T-helper 2 cell treated with Interferon-gamma antibody and Interleukin-4, amounts not matched to agents 5 μg/mL and 100 μg/mL, for 36 hours (primary cell): ENCODE results near the gene CCDC138.

ENCODE experiments used
- DNase-seq: peaks from one replicate; pipeline ENCODE4 v3.0.0; 2021; ENCODE audit warnings: low spot score
- H3K27ac Mint-ChIP-seq: one replicate; pipeline ENCODE4 v1.8.0; 2021; ENCODE audit warnings: mild to moderate bottlenecking, mixed read lengths
- H3K27me3 Mint-ChIP-seq: one replicate; pipeline ENCODE4 v1.8.0; 2021; ENCODE audit warnings: low read depth, mixed read lengths
- H3K36me3 Mint-ChIP-seq: one replicate; pipeline ENCODE4 v1.8.0; 2021; ENCODE audit warnings: low read depth, mixed read lengths
- H3K4me1 Mint-ChIP-seq: one replicate; pipeline ENCODE4 v1.8.0; 2021; ENCODE audit warnings: low read depth, mixed read lengths
- H3K4me3 Mint-ChIP-seq: one replicate; pipeline ENCODE4 v1.8.0; 2022; ENCODE audit warnings: mild to moderate bottlenecking, moderate library complexity, mixed read lengths
- H3K9me3 Mint-ChIP-seq: one replicate; pipeline ENCODE4 v1.8.0; 2021; ENCODE audit warnings: mixed read lengths

The CCDC138 gene

DNA sequence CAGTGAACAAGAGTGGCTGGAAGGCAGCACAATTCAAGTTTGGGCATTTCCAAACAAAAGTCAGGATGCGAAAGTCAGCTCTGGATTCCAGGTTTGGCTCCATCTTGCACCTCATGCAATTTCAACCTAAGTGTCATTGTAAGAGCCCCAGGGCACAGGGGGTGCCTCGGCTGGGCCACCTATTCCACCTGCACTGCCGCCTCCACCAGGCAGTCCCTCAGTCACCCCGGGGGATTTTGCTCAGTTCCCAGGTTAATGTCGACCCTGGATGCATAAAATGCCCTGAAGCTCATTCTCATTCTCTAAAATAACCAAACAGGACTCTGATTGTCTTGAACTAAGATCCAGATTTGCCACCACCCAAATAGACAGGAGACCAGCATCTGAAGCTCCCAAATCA lies 124.8 kb downstream of the CCDC138 start:
- Mint-ChIP-seq H3K4me3 (no peak overlapping the region), H3K4me1 (peaks cover 3% of the 10 kb centered on the region), H3K27ac (no peak overlapping the region), H3K27me3 (no peaks in the 10 kb centered on the region), H3K36me3 (no peaks in the 10 kb centered on the region), H3K9me3 (no peaks in the 10 kb centered on the region)
- no peak for DNase-seq

GRCh38 chr2:108911807-108912628 lies 125.4 kb downstream of the CCDC138 start:
- DNase-seq: no peak
- H3K36me3 Mint-ChIP-seq: no peaks in the 10 kb centered on the region

DNA sequence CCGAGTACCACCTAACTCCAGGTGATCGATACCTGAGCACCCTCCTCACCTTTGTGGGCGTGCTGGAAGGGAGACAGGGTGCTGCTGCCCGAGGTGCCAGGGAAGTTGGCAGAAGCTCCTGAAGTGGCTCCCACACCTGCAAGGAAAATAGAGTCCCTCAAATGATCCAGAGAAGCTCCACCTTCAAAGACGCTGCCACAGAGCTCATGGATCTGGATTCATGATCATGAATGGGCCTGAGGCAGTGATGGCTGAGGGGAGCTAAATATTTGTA lies 126.0 kb downstream of the CCDC138 start:
- no peaks in the 10 kb centered on the region for H3K36me3 Mint-ChIP-seq
- H3K4me3 Mint-ChIP-seq: no peak overlapping the region
- no peaks in the 10 kb centered on the region for H3K27me3 Mint-ChIP-seq
- H3K4me1 Mint-ChIP-seq: peaks cover 3% of the 10 kb centered on the region
- H3K9me3 Mint-ChIP-seq: no peaks in the 10 kb centered on the region
- no peak overlapping the region for H3K27ac Mint-ChIP-seq
- DNase-seq: no peak

More at GRCh38 chr2:108911807-108912628, 125.4 kb downstream of the CCDC138 start:
- Mint-ChIP-seq H3K4me3 (no peak overlapping the region), H3K27ac (no peak overlapping the region), H3K9me3 (no peaks in the 10 kb centered on the region), H3K27me3 (no peaks in the 10 kb centered on the region), H3K4me1 (peaks cover 3% of the 10 kb centered on the region)

GRCh38 chr2:108916122-108916795 lies 129.7 kb downstream of the CCDC138 start:
- Mint-ChIP-seq H3K9me3 (no peaks in the 10 kb centered on the region), H3K4me3 (no peak overlapping the region), H3K27ac (no peak overlapping the region), H3K4me1 (peaks cover 3% of the 10 kb centered on the region), H3K27me3 (no peaks in the 10 kb centered on the region), H3K36me3 (no peaks in the 10 kb centered on the region)
- no peak for DNase-seq

- Mint-ChIP-seq H3K4me1 (peaks cover 3% of the 10 kb centered on the region), H3K27me3 (no peaks in the 10 kb centered on the region), H3K4me3 (no peak overlapping the region), H3K27ac (no peak overlapping the region), H3K36me3 (no peaks in the 10 kb centered on the region), H3K9me3 (no peaks in the 10 kb centered on the region)
- DNase-seq: no peak
Measured at GRCh38 chr2:108916796-108917421, 130.3 kb downstream of the CCDC138 start.

DNA sequence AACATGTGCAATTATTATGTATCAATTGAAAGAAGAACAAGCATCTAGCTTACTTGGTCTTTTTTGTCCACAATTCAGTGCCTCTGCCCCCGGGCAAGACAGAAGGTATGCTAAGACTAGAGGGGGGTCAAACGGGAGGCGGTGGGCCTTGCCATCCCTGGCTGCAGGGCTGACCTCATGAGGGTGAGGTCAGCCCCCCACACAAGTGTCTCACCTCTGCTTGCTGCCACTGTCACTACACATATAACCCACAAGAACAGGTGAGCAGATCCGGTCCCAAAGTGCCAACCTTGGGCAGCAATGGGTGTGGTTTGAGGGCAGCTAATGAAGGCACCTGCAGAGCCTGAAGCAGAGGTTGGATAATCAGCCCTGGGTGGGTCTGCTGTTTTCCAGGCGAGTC lies 131.0 kb downstream of the CCDC138 start:
- no peak overlapping the region for H3K4me3 Mint-ChIP-seq

DNA sequence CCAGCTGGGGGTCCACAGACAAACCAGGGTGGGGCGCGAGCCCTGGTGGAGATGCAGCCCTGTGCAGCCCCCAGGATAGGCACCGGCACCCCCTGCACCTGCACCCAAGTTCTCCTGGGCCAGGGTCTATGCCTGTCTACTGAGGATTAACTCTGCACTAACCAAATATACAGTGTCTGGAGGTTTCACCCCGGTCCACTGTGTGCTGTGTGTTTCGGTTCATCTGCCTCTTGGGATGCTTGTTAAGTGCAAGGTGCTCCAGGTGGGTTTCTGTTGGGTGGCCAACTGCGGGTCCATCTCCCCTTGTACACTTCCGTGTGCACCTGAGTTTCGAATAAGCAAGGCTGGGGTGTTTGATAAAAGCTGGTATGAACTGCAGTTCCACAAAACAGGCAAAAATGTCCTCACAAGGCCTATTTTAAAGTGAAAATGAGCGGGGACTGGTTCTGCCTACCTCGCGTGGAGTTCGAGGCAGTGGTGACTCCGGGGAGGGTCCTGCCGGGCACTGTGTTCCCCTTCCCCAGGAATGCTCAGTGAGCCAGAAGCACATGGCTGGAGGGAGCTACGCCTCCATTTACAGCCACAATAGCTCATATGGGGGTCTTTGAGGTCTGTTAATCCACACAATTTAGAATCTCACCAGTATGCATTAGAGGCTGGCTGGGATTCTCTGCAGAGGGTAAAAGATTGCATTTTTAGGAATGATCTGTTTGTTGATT lies 131.7 kb downstream of the CCDC138 start:
- Mint-ChIP-seq H3K9me3 (no peaks in the 10 kb centered on the region), H3K4me1 (peaks cover 3% of the 10 kb centered on the region), H3K4me3 (no peak overlapping the region), H3K27me3 (no peaks in the 10 kb centered on the region), H3K36me3 (no peaks in the 10 kb centered on the region), H3K27ac (no peak overlapping the region)
- no peak for DNase-seq

More for the DNA sequence above, 131.0 kb downstream of the CCDC138 start:
- H3K27me3 Mint-ChIP-seq: no peaks in the 10 kb centered on the region
- H3K4me1 Mint-ChIP-seq: peaks cover 3% of the 10 kb centered on the region
- H3K27ac Mint-ChIP-seq: no peak overlapping the region
- DNase-seq: no peak
- H3K36me3 Mint-ChIP-seq: no peaks in the 10 kb centered on the region
- H3K9me3 Mint-ChIP-seq: no peaks in the 10 kb centered on the region

- DNase-seq: no peak
- no peaks in the 10 kb centered on the region for H3K9me3 Mint-ChIP-seq
- no peak overlapping the region for H3K4me3 Mint-ChIP-seq
- H3K27me3 Mint-ChIP-seq: no peaks in the 10 kb centered on the region
- H3K27ac Mint-ChIP-seq: no peak overlapping the region
- no peaks in the 10 kb centered on the region for H3K36me3 Mint-ChIP-seq
- H3K4me1 Mint-ChIP-seq: peaks cover 3% of the 10 kb centered on the region
Measured at GRCh38 chr2:108918941-108919341, 132.4 kb downstream of the CCDC138 start.

GRCh38 chr2:108919571-108920373 lies 133.2 kb downstream of the CCDC138 start:
- no peaks in the 10 kb centered on the region for H3K27me3 Mint-ChIP-seq
- H3K4me3 Mint-ChIP-seq: no peak overlapping the region
- H3K4me1 Mint-ChIP-seq: no peaks in the 10 kb centered on the region
- no peak for DNase-seq
- H3K9me3 Mint-ChIP-seq: no peaks in the 10 kb centered on the region
- no peaks in the 10 kb centered on the region for H3K36me3 Mint-ChIP-seq
- no peak overlapping the region for H3K27ac Mint-ChIP-seq

GRCh38 chr2:108920686-108921085 lies 134.1 kb downstream of the CCDC138 start:
- no peaks in the 10 kb centered on the region for H3K9me3 Mint-ChIP-seq
- no peak overlapping the region for H3K4me3 Mint-ChIP-seq
- no peak overlapping the region for H3K27ac Mint-ChIP-seq
- no peaks in the 10 kb centered on the region for H3K36me3 Mint-ChIP-seq
- H3K27me3 Mint-ChIP-seq: no peaks in the 10 kb centered on the region
- no peak for DNase-seq
- H3K4me1 Mint-ChIP-seq: no peaks in the 10 kb centered on the region

- no peak overlapping the region for H3K27ac Mint-ChIP-seq
Measured at GRCh38 chr2:108921096-108922030, 134.8 kb downstream of the CCDC138 start.

GRCh38 chr2:108922141-108922915 lies 135.8 kb downstream of the CCDC138 start:
- DNase-seq: no peak
- Mint-ChIP-seq H3K9me3 (no peaks in the 10 kb centered on the region), H3K36me3 (no peaks in the 10 kb centered on the region), H3K4me1 (no peaks in the 10 kb centered on the region), H3K27ac (no peak overlapping the region), H3K27me3 (no peaks in the 10 kb centered on the region), H3K4me3 (no peak overlapping the region)

More at GRCh38 chr2:108921096-108922030, 134.8 kb downstream of the CCDC138 start:
- Mint-ChIP-seq H3K27me3 (no peaks in the 10 kb centered on the region), H3K9me3 (no peaks in the 10 kb centered on the region), H3K4me1 (no peaks in the 10 kb centered on the region), H3K4me3 (no peak overlapping the region), H3K36me3 (no peaks in the 10 kb centered on the region)
- DNase-seq: no peak
